ENCODE measurements around the gene ERBB4. TPM values are rescaled to one million over a fixed set of nuclear protein-coding genes. Genes with fewer than 3 reads are reported as not detected.
A peak's percentile ranks its signal among the peaks of the same experiment; 100 is the strongest.

Gene ERBB4
- total and polyA plus RNA-seq, 10 of the 15 experiments (the other 5 are each of a cell fraction or from before 2014, with no cell fraction given), result under 0.01 to 0.23 (median 0.01) TPM; not detected in 4

DNA sequence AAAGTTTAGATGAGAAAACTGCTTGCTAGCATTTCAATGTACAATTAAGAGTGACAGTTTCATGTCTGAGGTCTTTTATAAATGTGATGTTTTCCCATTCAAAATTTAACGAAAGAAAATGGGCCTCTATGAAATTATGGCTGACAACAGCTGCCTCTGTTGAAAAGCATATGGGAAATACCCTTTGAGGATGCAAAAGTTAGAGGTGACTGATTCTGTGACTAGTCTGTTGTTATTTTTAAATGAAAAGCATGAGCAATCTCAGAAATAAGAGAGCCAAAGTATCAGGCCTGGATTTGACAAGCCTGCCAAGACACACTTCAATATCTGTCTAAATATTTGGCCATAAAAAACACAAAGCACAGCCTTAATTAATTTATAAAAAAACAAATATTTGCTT, 580.8 kb downstream of the ERBB4 start (continued):
- TF ChIP-seq, protein P1, sequence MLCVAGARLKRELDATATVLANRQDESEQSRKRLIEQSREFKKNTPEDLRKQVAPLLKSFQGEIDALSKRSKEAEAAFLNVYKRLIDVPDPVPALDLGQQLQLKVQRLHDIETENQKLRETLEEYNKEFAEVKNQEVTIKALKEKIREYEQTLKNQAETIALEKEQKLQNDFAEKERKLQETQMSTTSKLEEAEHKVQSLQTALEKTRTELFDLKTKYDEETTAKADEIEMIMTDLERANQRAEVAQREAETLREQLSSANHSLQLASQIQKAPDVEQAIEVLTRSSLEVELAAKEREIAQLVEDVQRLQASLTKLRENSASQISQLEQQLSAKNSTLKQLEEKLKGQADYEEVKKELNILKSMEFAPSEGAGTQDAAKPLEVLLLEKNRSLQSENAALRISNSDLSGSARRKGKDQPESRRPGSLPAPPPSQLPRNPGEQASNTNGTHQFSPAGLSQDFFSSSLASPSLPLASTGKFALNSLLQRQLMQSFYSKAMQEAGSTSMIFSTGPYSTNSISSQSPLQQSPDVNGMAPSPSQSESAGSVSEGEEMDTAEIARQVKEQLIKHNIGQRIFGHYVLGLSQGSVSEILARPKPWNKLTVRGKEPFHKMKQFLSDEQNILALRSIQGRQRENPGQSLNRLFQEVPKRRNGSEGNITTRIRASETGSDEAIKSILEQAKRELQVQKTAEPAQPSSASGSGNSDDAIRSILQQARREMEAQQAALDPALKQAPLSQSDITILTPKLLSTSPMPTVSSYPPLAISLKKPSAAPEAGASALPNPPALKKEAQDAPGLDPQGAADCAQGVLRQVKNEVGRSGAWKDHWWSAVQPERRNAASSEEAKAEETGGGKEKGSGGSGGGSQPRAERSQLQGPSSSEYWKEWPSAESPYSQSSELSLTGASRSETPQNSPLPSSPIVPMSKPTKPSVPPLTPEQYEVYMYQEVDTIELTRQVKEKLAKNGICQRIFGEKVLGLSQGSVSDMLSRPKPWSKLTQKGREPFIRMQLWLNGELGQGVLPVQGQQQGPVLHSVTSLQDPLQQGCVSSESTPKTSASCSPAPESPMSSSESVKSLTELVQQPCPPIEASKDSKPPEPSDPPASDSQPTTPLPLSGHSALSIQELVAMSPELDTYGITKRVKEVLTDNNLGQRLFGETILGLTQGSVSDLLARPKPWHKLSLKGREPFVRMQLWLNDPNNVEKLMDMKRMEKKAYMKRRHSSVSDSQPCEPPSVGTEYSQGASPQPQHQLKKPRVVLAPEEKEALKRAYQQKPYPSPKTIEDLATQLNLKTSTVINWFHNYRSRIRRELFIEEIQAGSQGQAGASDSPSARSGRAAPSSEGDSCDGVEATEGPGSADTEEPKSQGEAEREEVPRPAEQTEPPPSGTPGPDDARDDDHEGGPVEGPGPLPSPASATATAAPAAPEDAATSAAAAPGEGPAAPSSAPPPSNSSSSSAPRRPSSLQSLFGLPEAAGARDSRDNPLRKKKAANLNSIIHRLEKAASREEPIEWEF (IDR thresholded peaks at IDR 0.05; ENCODE audit: insufficient replicate concordance, low read depth, low read length), result no peak
- no peak for TF ChIP-seq YBX1 (IDR thresholded peaks at IDR 0.05)
- TF ChIP-seq, protein P2, sequence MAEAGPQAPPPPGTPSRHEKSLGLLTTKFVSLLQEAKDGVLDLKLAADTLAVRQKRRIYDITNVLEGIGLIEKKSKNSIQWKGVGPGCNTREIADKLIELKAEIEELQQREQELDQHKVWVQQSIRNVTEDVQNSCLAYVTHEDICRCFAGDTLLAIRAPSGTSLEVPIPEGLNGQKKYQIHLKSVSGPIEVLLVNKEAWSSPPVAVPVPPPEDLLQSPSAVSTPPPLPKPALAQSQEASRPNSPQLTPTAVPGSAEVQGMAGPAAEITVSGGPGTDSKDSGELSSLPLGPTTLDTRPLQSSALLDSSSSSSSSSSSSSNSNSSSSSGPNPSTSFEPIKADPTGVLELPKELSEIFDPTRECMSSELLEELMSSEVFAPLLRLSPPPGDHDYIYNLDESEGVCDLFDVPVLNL (IDR thresholded peaks at IDR 0.05; ENCODE audit: low read depth, low read length), result no peak
- no peak for TF ChIP-seq NFYA (IDR thresholded peaks at IDR 0.05; ENCODE audit: borderline replicate concordance, low read depth, low read length)
- no peak for TF ChIP-seq SREBF2 (IDR thresholded peaks at IDR 0.05; ENCODE audit: low read length)
- TF ChIP-seq CREB1 (IDR thresholded peaks at IDR 0.05; ENCODE audit: low read depth), result peak; percentile 33; the same call in 1 of the 2 replicates
- TF ChIP-seq MEF2B (IDR thresholded peaks at IDR 0.05; ENCODE audit: partially characterized antibody, poor library complexity, severe bottlenecking), result peak; percentile 42
- no peak for TF ChIP-seq ASH2L (IDR thresholded peaks at IDR 0.05; ENCODE audit: borderline replicate concordance, low read depth)
- TF ChIP-seq, protein P3, sequence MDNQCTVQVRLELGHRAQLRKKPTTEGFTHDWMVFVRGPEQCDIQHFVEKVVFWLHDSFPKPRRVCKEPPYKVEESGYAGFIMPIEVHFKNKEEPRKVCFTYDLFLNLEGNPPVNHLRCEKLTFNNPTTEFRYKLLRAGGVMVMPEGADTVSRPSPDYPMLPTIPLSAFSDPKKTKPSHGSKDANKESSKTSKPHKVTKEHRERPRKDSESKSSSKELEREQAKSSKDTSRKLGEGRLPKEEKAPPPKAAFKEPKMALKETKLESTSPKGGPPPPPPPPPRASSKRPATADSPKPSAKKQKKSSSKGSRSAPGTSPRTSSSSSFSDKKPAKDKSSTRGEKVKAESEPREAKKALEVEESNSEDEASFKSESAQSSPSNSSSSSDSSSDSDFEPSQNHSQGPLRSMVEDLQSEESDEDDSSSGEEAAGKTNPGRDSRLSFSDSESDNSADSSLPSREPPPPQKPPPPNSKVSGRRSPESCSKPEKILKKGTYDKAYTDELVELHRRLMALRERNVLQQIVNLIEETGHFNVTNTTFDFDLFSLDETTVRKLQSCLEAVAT (IDR thresholded peaks at IDR 0.05), result no peak
- 0 out of 2 replicates have a peak, but pooled peaks have one; percentile 20 for TF ChIP-seq MTA2 (IDR thresholded peaks at IDR 0.05; ENCODE audit: low read depth)
- TF ChIP-seq IRF4 (IDR thresholded peaks at IDR 0.05; ENCODE audit: low read depth, low read length), result peak; percentile 78; the same call in 1 of the 2 replicates
- TF ChIP-seq TARDBP (IDR thresholded peaks at IDR 0.05; ENCODE audit: borderline replicate concordance), result no peak
- TF ChIP-seq, protein P4, sequence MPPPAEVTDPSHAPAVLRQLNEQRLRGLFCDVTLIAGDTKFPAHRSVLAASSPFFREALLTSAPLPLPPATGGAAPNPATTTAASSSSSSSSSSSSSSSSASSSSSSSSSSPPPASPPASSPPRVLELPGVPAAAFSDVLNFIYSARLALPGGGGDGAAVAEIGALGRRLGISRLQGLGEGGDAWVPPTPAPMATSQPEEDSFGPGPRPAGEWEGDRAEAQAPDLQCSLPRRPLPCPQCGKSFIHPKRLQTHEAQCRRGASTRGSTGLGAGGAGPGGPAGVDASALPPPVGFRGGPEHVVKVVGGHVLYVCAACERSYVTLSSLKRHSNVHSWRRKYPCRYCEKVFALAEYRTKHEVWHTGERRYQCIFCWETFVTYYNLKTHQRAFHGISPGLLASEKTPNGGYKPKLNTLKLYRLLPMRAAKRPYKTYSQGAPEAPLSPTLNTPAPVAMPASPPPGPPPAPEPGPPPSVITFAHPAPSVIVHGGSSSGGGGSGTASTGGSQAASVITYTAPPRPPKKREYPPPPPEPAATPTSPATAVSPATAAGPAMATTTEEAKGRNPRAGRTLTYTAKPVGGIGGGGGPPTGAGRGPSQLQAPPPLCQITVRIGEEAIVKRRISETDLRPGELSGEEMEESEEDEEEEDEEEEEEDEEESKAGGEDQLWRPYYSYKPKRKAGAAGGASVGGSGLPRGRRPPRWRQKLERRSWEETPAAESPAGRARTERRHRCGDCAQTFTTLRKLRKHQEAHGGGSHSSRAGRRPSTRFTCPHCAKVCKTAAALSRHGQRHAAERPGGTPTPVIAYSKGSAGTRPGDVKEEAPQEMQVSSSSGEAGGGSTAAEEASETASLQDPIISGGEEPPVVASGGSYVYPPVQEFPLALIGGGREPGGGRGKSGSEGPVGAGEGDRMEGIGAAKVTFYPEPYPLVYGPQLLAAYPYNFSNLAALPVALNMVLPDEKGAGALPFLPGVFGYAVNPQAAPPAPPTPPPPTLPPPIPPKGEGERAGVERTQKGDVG (CRISPR knock-in tag; IDR thresholded peaks at IDR 0.05), result no peak
- TF ChIP-seq NRF1 (conservative IDR thresholded peaks at IDR 0.05; ENCODE audit: low read depth, low read length), result no peak
- peak; percentile 61; the same call in 1 of the 2 replicates for TF ChIP-seq CREM (IDR thresholded peaks at IDR 0.05; ENCODE audit: low read depth)
- peak; percentile 49 for TF ChIP-seq EED (IDR thresholded peaks at IDR 0.05; ENCODE audit: low read depth)
- TF ChIP-seq MEF2A (IDR thresholded peaks at IDR 0.05; ENCODE audit: insufficient read depth, low read depth, low read length), result peak; percentile 92
- TF ChIP-seq RB1 (IDR thresholded peaks at IDR 0.05; ENCODE audit: borderline replicate concordance), result no peak
- no peak for TF ChIP-seq MYC (IDR thresholded peaks at IDR 0.05; ENCODE audit: insufficient read depth, insufficient read length, insufficient replicate concordance, low read length, severe bottlenecking)
- TF ChIP-seq ZNF217 (IDR thresholded peaks at IDR 0.05), result no peak
- peak; percentile 64; the same call in 1 of the 2 replicates for TF ChIP-seq BCL11A (IDR thresholded peaks at IDR 0.05; ENCODE audit: low read depth, low read length)
